ENCODE measurements around the gene TRIP13.

DNA sequence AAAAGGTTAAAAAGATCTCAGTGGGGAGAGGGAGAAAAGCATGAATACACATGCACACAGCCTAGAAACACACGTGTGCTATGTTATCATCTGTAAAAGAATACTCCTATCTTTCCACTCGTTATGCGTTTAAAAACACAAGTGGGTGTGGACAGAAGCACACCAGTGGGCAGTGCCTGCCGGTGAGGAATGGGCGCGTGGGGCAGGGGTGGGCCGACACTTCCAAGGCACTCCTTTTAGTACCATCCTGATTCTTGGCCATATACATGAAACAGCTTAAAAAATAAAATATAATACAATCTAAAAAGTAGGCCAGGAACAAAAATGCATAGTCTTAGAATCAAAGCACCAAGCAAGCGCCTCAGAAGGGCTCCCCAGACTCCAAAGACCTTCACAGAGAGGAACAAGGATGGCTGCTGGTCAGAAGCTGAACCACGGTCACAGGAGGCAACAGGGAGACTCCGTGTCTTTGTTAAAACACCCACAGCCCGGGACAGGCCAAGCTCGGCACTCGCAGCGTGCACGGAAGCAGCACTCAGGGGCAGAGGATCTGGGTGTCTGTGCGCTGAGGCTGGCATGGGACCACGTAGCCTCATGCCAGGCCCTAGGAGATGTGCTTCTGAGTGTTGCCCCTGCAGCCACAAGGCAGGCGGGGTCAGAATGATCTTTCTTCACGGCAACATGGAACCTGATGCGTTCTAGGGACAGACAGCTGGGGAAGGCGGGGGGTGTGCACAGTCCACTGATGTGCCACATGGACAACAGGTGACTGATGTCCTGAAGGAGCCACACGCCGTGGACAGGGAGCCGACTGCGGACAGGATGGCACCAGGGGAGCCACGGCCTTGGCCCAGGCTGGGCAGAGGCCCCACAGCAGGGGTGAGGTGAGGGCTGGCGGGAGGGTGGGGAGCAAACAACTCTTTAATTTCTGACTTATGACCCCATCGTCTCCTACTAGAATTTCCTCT is 16.0 kb upstream of the TRIP13 start:
- TF ChIP-seq TAF1 (IDR thresholded peaks at IDR 0.05; ENCODE audit: borderline replicate concordance, low read depth, low read length) (no peak), POLR2A (IDR thresholded peaks at IDR 0.05; ENCODE audit: low read depth, low read length) (no peak), POLR2AphosphoS5 (IDR thresholded peaks at IDR 0.05; ENCODE audit: low read depth, low read length) (no peak)
